Peyer's patch (tissue), 4 donors: ENCODE data around the gene KIAA1755.

Experiments
- CTCF ChIP-seq, 6 experiments: fragments of 450-650 bp in 4 of 6; fragments of 200-600 bp in 2 of 6; sonication (generic) in 1 of 6; IDR thresholded peaks; one replicate each; pipeline ENCODE4 v1.5.1; 2017 to 2019; ENCODE audit warnings: antibody characterized with exemption in 6 of 6, mild to moderate bottlenecking in 3 of 6, moderate library complexity in 1 of 6
- POLR2A ChIP-seq, 2 donors: fragments of 450-650 bp; IDR thresholded peaks; one replicate each; pipeline ENCODE4 v1.5.1; 2017; ENCODE audit warnings: antibody characterized with exemption in 2 of 2, mild to moderate bottlenecking in 2 of 2, moderate library complexity in 2 of 2

GRCh38 chr20:38249536-38250310 lies 10.8 kb downstream of the KIAA1755 start:
- TF ChIP-seq CTCF (IDR thresholded peaks at IDR 0.05) = no peak
- TF ChIP-seq POLR2A (IDR thresholded peaks at IDR 0.05) = no peak
